Erythroblast (primary cell): ENCODE measurements around the gene DYRK2.

Experiments
- GATA1 ChIP-seq: IDR thresholded peaks from 2 replicates; pipeline ENCODE4 v1.6.1; 2011; ENCODE audit warnings: low read depth, mild to moderate bottlenecking, control low read depth, low read length, moderate library complexity
- POLR2A ChIP-seq: IDR thresholded peaks from 2 replicates; pipeline ENCODE4 v1.6.1; 2011; ENCODE audit warnings: mild to moderate bottlenecking, low read length

DNA sequence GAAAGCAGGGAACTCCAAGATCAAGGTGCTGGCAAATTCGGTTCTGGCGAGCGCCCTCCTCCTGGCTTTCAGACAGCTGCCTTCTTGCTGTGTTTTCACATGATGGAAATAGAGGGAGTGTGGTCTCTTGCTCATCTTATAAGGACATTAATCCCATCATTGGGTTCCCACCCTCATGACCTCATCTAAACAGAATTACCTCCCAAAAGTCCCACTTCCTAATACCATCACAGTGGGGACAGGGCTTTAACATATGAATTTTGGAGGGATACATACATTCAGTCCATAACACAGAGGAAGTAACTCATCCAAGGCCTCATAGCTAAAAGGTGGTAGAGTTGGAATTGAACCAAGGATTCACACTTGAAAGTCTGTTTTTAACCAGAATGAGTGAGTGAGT, 28.6 kb downstream of the DYRK2 start:
- TF ChIP-seq POLR2A (no peak), GATA1 (no peak)
